HG03135 (cell line): ENCODE data around the gene PTDSS2.
"Not testable (repeated sequence)": the region's sequence is repeated elsewhere in the genome, so short reads cannot be mapped to it uniquely, and the experiment has no call there.

Experiments
- ATAC-seq: cut with Tn5 transposase; IDR thresholded peaks from one replicate; pipeline ENCODE4 v1.9.1; 2021; ENCODE audit warnings: mild to moderate bottlenecking, moderate library complexity; ENCODE audit not compliant: unreplicated experiment

PTDSS2 gene

GRCh38 chr11:413120-414081 is 36.7 kb upstream of the PTDSS2 start:
- no peak for ATAC-seq

- no peak for ATAC-seq
Observed at GRCh38 chr11:414318-414857, 35.7 kb upstream of the PTDSS2 start.

GRCh38 chr11:415640-416041 is 34.4 kb upstream of the PTDSS2 start:
- no peak for ATAC-seq

- ATAC-seq: no peak
Observed at GRCh38 chr11:416051-416756, 33.9 kb upstream of the PTDSS2 start.

GRCh38 chr11:416757-417621 is 33.1 kb upstream of the PTDSS2 start:
- no peak for ATAC-seq

DNA sequence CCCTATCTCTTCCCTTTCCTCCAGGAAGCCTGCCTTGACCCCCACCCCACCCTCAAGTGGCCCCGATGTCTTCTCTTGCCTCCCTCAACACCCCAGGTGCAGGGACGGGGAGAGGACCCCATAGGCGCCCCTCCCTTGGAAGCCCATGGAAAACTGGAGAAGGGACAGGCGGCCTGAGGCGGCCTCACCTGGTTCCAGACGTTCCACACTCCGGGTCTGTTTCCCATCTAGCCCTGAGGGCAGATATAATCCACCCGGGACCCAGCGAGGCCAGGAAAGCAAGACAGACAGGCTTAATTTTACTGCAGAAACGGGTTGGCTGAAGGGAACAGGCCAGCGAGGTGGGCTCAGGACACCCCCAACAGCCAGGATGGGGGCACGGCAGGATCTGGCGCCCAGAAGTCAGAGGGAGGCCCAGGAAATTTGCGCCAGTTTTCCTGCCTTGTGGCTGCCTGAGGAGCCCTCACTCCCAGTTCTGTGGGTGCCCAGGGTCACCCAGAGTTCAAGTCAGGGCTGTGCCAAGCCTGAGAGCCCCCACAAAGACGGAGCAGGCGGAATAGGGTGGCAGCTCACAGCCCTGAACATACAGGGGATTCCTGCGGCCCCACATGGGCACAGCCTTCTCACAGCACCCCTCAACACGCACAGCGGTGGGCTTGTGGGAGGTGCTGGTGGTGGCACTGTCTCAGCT is 32.3 kb upstream of the PTDSS2 start:
- no peak for ATAC-seq

DNA sequence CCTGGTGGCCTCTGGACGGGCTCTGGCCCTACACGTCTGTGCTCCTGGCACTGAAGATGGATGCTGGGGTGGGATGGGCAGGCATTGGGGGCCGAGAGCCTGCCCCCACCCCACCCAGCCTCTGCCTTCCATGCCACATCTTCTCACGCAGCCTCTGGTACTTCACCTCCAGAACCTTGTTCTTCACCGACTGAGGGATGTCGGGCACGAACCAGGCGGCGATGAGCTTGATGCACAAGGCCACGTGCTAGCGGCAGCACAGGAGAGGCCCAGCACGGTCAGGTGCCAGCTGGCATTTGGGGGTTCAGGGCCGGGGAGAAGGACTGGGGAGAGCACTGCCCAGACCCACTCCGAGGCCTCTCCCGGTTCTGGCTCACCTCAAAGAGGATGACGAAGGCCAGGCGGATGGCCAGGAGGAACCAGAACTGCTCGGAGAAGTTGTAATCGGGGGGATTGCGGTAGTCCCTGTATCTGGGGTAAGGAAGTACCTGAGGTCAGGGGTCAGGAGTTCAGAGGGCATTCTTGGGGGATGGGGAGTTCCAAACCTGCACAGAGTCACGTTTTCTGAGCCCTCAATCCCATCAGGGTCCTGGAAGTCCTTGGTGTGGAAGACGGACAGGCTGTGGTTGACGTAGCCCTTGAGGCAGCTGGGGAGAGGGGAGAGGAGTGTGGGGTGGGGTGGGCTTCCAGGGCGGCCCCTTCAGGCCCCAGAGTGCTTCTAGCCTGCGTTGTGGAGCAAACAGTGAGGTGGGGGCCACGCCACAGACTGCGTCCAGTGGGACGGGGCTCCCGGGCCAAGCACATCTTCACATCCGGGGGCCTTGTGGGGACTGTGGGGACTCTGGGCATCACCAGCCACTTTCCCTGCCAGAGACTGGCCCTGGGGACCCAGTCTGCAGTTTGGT is 31.5 kb upstream of the PTDSS2 start:
- ATAC-seq: no peak

DNA sequence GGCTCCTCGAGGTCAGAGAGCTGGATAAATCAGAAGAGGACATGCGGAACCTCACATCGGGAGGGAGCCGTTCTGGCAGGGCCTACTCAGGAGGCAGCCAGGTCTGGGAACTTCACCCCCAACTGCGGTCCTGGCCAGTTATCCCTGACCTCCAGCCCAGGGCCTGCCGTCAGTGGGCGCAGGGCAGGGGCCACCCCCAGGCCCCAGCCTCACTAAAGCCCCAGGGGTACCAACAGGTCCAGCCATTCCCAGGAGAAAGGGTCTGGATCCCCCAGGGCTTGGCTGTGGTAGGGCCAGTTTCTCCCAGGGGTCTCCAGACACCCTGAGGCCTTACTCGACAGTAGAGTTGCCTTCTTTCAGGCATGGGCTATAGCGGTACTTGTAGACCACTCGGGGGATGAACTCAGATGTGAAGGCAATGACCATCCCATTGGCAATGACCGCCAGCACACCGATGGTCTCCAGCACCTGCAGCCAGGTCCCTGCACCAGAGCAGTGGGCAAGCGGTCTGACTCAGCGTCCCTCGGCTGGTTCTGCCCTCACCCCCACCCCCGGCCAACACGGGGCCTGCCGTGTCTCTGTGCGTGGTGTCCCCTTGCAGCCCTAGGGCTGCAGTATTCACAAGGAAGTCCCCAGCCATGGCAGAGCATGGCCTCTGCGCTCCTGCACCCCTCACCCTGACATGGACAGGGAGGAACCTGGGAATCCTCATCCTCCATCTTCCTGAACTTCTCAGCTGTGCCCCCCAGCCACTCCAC is 30.7 kb upstream of the PTDSS2 start:
- ATAC-seq: no peak

DNA sequence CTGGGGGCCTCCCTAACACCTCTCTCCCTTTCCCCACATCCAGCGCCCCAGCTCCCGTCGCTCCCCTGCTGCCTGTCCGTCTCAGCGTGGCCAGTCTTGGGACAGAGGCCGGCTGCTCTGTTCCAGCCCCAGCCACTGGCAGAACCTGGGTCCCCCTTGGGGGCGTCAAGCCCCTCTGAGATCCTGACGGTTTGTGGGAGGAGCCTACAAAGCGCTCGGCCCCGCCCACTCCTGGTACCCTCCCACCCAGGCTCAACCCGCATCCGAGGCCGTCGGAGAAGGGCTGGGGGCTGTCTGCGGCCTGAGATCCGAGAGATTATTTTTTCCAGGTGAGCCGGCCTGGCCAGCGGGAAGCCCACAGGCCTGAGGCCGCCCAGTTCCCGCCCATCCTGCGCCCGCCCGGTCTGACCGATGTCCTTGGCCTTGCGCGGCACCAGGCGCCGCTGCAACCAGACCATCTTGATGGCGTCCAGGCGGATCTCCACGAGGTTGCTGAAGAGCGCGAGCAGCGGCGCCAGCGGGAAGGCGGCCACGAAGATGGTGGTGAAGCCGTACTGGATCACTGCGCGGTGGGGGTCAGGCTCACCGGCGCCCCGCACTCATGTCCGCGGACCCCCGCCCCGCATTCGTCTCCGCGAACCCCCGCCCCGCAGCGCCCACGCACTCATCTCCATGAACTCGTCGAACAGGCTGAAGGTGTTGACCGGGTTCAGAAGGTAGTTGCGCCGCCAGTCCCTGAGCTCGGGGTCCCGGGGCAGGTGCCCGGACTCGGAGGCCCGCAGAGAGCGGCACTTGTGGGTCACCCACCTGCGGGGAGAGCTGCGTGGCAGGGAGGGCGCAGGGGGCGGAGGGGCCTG is 29.8 kb upstream of the PTDSS2 start:
- no peak for ATAC-seq

GRCh38 chr11:420911-421321 is 29.2 kb upstream of the PTDSS2 start:
- no peak for ATAC-seq

DNA sequence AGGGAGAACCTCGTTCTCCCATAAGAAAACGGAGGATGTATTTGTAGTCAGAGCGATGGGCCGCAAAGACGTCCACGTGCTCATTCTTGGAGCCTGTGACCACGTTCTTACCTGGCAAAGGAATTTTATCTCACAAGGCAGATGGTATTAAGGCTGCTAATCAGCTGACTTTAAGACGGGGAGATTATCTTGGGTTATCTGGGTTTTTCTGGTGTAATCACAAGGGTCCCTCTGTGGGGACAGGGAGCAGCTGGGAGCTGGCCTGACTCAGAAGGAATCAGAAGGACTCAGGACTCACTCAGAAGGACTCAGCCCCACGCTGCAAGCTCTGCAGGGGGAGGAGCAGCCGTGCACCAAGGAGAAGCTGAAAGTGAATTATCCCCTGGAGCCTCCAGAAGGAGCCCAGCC is 27.8 kb upstream of the PTDSS2 start:
- ATAC-seq: no peak

- ATAC-seq: no peak
Observed at GRCh38 chr11:424232-424631, 25.8 kb upstream of the PTDSS2 start.

GRCh38 chr11:424766-425165 is 25.3 kb upstream of the PTDSS2 start:
- not testable (repeated sequence) for ATAC-seq

DNA sequence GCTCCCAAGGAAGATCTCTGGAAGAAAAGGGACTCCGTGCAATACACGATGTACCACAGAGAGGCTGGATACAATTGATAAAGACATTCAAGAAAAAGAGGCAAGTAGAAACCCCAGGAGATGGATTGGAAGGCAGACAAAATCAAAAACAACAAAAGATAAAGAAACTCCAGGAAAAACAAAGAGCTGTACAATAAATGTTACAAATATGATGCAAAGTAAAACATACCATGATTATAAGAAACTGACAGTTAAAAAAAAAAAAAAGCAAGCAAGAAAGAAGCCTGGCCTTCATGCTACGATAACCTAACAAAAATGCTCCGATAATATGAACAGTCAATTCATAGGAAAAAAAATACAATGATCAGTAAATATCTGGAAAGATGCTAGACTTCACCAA is 24.8 kb upstream of the PTDSS2 start:
- no peak for ATAC-seq

- no peak for ATAC-seq
Observed at GRCh38 chr11:426851-427250, 23.2 kb upstream of the PTDSS2 start.

DNA sequence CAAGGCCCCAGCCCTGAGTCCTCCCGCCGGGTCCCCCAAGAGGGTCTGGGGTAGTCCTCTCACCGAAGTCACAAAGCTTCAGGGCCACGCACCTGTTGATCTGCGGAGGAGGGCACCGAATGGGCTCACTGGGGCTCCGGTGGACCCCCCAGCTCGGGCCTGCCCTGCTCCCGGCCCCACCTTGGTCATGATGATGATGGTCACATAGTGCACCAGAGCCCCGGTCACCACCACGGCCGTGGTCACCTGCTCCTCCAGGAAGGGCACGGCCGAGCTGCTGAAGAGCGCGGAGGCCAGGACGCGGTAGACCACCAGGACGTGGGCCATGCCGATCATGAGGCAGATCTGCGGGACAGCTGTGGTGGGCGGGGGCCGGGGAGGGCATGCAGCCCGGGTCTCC is 21.8 kb upstream of the PTDSS2 start:
- ATAC-seq: no peak

GRCh38 chr11:429391-429790 is 20.7 kb upstream of the PTDSS2 start:
- no peak for ATAC-seq
